HG02884 (cell line): ENCODE measurements around the gene KRTAP10-2.

ENCODE experiments used
- ATAC-seq: cut with Tn5 transposase; IDR thresholded peaks from one replicate; pipeline ENCODE4 v1.9.1; 2021; ENCODE audit warnings: mild to moderate bottlenecking, moderate library complexity; ENCODE audit not compliant: unreplicated experiment

Gene KRTAP10-2

DNA sequence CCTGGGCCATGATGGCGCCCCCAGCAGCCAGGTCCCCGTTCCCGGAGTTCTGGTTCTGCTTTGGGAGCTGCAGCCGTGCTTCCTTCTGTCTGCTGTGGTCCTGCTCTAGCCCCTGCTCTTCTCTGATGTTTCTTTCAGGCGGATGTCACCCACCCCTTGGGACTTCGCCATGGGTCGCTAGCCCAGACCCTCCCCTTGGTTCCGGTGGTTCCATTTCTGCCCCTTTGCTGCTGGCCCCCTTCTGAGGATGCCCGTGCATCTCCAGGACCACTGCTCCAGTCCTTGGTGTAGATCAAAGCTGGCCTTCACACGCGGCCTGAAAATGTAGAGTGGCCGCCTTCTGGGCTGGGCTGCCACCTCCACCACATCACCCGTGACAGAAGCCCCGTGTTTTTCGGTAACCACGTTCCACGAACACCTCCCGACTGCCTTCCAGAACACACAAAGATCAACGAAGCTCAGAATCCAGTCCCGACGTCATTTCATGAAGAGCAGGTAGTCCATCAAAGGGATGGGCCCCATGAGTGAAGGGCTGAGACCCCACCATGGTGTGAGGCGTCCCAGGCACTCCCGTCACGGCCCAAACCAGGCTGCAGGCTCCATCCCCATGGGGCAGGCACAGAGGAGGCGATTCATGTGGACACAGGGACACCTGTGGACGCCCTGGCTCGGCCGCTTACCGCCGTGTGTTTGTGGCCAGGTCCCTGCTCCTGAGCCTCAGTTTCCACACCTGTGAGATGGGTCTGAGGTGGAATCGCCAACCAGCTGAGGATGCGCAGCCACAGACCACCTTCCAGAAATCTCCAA is 35.7 kb downstream of the KRTAP10-2 start:
- no peak for ATAC-seq

GRCh38 chr21:44514746-44515358 is 36.5 kb downstream of the KRTAP10-2 start:
- ATAC-seq = no peak

DNA sequence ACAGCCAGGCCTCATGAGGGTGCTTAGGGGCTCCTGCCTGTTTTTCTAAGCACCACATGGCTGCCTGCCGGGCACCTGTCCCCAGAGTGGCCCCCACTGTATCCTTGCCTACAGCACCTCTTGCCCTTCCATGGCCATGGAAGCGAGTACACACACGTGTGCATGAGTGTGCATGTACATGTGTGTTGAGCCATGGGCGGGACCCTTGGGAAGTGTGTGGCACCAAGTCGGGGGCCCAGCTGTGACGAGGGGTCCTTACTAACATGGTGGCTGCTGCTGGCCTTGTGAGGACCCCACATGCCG is 37.1 kb downstream of the KRTAP10-2 start:
- ATAC-seq = no peak

GRCh38 chr21:44513389-44514217 is 37.7 kb downstream of the KRTAP10-2 start:
- ATAC-seq = no peak

DNA sequence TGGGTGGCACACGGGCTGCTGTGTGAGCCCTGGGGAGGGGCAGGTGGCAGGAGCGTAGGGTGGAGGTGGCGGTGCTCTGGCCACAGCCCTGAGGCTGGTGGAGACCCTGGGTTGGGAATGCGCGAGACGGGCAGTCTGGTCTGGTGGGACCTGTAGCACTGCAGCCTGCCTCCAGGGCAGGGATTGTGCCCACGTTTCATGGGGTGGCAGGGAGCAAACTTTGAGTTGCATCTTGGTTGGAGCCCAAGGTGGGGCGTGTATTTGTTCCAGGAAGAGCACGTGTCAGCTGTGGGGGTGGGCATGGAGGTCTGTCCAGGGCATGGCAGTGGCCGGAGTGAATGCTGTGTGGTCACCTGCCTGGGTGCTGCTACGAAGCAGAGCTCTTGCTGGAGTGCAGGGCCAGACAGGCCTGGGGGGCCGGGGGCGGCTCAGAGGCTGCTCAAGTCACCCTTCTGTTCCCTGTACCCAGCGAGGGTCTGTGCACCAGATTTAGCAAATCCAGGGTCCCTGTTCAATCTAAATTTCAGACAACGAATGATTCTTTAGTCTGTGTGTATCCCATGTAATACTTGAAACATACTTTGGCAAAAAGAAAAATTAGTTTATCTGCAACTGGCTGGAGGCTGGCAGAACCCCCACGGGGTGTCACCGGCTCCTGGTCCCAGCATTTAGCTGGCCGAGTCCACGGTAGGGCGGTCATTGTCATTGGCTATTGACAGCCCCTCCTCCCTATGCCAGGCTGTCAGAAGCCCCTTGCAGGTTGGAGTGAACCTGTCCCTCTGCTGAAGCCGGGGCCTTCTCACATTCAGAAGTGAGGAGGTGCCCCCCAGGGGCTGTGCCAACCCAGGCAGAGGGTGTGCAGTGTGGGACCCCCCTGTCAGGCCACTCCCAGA is 38.6 kb downstream of the KRTAP10-2 start:
- no peak for ATAC-seq

DNA sequence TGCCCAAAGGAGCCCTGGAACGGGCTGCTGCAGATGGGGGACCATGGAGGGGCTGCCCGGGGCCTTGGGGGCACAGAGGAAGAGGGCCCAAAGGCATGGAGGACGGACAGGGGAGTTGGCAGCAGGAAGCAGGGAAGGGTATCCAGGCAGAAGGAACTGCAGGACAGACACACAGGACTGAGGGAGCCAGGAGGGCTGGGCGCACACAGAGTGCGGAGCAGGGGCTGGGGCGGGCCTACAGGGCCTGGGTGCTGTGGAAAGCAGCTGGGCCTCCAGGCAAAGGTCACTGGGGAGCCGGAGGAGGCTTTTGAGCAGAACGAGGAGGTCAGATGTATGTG is 39.4 kb downstream of the KRTAP10-2 start:
- ATAC-seq = no peak

DNA sequence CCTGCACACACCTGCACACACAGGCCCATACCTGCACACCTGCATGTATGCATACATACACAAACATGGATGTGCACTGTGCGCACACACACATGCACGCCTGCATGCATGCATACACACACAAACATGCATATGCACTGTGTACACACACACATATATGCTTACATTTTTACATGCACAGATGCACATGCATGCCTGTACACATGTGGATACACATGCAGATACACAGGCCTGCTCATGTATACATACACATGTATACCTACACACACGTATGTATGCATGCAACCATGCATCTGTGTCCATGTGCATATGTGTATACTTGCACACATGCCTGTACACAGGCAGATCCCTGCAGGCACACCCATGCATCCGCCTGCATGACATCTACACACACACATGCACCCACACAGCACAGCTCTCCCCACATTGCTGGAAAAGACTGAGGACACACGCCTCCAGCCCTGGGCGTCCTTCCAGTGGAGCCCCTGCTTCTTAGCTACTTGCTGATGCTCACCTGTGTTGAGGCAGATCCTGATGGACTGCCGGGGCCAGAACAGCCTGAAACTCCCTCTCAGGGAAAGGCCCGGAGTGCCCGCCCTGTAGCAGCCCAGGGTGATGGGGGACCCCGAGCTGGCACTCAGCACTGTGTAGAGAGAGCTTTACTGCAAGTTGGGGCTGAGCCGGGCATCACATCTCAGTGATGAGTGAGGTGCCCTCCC is 39.9 kb downstream of the KRTAP10-2 start:
- no peak for ATAC-seq

GRCh38 chr21:44510508-44511218 is 40.6 kb downstream of the KRTAP10-2 start:
- ATAC-seq = no peak

- ATAC-seq = no peak
Observed at GRCh38 chr21:44510109-44510507, 41.2 kb downstream of the KRTAP10-2 start.

- ATAC-seq = no peak
Observed at GRCh38 chr21:44509539-44509938, 41.8 kb downstream of the KRTAP10-2 start.

GRCh38 chr21:44508711-44509445 is 42.4 kb downstream of the KRTAP10-2 start:
- ATAC-seq = no peak

DNA sequence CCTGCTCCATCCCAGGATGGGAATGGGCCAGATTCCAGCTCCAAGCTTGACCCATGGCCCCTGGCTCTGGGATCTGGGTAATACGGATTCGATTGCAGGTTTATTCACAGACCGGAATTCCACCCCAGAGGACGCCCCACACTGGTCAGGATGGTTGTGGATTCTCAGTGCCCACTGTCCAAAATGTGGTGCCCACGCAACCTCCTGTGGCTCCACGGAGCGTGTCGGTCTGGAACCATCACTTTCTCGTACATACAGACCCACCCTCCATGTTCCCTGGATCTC is 42.9 kb downstream of the KRTAP10-2 start:
- ATAC-seq = no peak

- no peak for ATAC-seq
Observed at GRCh38 chr21:44507673-44508425, 43.5 kb downstream of the KRTAP10-2 start.

GRCh38 chr21:44506279-44507255 is 44.7 kb downstream of the KRTAP10-2 start:
- no peak for ATAC-seq

DNA sequence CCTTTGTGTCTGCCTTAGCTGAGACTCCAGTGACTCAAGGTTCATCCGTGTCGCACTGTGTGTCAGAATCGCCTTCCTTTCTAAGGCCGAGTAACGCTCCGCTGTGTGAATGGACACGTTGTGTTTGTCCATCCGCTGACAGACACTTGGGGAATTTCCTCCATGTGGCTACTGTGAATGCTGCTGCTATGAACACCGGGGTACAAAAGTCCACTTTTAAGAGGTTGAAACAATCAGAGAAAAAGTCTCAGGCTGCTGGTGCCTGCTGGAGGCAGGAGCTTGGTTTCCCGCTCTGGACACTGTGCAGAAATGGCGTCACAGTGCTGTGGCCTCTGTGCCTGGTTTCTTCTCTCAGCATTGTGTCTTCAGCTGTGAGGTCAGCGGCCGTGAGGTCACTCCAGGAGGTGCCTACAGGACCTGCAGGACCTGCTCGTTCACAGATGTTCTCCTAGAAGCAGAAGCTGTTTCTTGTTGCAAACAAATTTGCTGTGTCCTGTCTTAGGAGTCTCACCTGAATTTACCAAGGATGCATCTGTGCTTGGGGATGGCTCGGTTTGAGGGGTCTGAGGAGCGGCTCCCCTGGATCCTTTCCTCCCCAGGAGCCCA is 45.5 kb downstream of the KRTAP10-2 start:
- ATAC-seq = no peak

- no peak for ATAC-seq
Observed at GRCh38 chr21:44503901-44504399, 47.4 kb downstream of the KRTAP10-2 start.
